HG02884 (cell line): ENCODE data around the gene TSPAN9.

Source experiments
- ATAC-seq: cut with Tn5 transposase; IDR thresholded peaks from one replicate; pipeline ENCODE4 v1.9.1; 2021; ENCODE audit warnings: mild to moderate bottlenecking, moderate library complexity; ENCODE audit not compliant: unreplicated experiment

Gene TSPAN9

GRCh38 chr12:3288690-3289089, 211.5 kb downstream of the TSPAN9 start:
- no peak for ATAC-seq

- no peak for ATAC-seq
Measured at GRCh38 chr12:3289702-3290101, 212.5 kb downstream of the TSPAN9 start.

- no peak for ATAC-seq
Measured at GRCh38 chr12:3291939-3292338, 214.8 kb downstream of the TSPAN9 start.

GRCh38 chr12:3292677-3293412, 215.7 kb downstream of the TSPAN9 start:
- ATAC-seq = no peak

- ATAC-seq = no peak
Measured at GRCh38 chr12:3293446-3294161, 216.4 kb downstream of the TSPAN9 start.

- no peak for ATAC-seq
Measured at GRCh38 chr12:3294481-3294911, 217.3 kb downstream of the TSPAN9 start.

GRCh38 chr12:3295225-3295624, 218.0 kb downstream of the TSPAN9 start:
- no peak for ATAC-seq

- no peak for ATAC-seq
Measured at GRCh38 chr12:3295646-3296408, 218.6 kb downstream of the TSPAN9 start.

- ATAC-seq = no peak
Measured at GRCh38 chr12:3296409-3296701, 219.2 kb downstream of the TSPAN9 start.

- ATAC-seq = no peak
Measured at GRCh38 chr12:3298603-3299002, 221.4 kb downstream of the TSPAN9 start.

- ATAC-seq = no peak
Measured at GRCh38 chr12:3299929-3300832, 223.0 kb downstream of the TSPAN9 start.

GRCh38 chr12:3300833-3301401, 223.7 kb downstream of the TSPAN9 start:
- no peak for ATAC-seq

- no peak for ATAC-seq
Measured at GRCh38 chr12:3302401-3303041, 225.3 kb downstream of the TSPAN9 start.

- ATAC-seq = no peak
Measured at GRCh38 chr12:3303410-3304136, 226.4 kb downstream of the TSPAN9 start.

GRCh38 chr12:3304436-3305165, 227.4 kb downstream of the TSPAN9 start:
- no peak for ATAC-seq

- ATAC-seq = no peak
Measured at GRCh38 chr12:3305464-3305863, 228.3 kb downstream of the TSPAN9 start.

- no peak for ATAC-seq
Measured at GRCh38 chr12:3305904-3306619, 228.9 kb downstream of the TSPAN9 start.

GRCh38 chr12:3307389-3307788, 230.2 kb downstream of the TSPAN9 start:
- ATAC-seq = no peak
